HG03565 (cell line): Measurements from ENCODE around the gene CAMKK1.
"Not testable (repeated sequence)": the region's sequence is repeated elsewhere in the genome, so short reads cannot be mapped to it uniquely, and the experiment has no call there.

Experiments used
- ATAC-seq: cut with Tn5 transposase; IDR thresholded peaks from one replicate; pipeline ENCODE4 v1.9.1; 2021; ENCODE audit warnings: mild to moderate bottlenecking, moderate library complexity; ENCODE audit not compliant: unreplicated experiment

The CAMKK1 gene

DNA sequence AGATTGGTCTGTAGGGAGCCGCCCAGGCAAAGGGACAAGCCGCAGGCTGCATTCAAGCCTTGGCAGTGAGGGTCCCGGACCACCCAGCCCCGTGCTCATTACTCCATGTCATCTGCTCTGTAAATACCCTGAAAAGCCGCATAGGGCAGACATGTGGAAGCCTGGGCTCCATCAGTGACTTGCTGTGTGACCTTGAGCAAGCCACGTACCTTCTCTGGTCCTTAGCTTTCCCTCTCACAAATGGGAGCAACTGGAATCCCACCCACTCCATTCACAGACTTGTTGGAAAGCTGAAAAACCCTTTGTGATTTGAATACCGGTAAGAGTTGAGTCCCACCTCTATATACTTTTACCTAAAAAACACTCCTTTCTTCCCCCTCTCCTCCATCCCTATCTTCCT is 11.9 kb downstream of the CAMKK1 start:
- no peak for ATAC-seq

GRCh38 chr17:3879591-3880417 is 13.0 kb downstream of the CAMKK1 start:
- no peak for ATAC-seq

- no peak for ATAC-seq
These were observed 13.7 kb downstream of the CAMKK1 start for GRCh38 chr17:3879186-3879585.

GRCh38 chr17:3877220-3877619 is 15.6 kb downstream of the CAMKK1 start:
- ATAC-seq, result no peak

DNA sequence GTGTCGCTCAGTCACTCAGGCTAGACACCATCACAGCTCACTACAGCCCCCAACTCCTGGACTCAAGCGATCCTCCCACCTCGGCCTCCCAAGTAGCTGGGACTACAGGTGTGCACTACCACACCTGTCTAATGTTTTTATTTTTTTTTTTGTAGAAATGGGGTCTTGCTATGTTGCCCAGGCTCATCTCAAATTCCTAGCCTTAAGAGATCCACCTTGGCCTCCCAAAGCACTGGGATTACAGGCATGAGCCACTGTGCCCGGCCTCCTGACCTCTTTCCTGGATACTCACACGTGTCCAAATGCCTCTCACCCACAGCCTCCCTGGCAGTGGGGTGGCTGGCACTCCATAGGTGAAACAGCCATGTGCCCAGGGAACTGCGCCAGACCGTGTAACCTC is 17.5 kb downstream of the CAMKK1 start:
- ATAC-seq, result no peak

DNA sequence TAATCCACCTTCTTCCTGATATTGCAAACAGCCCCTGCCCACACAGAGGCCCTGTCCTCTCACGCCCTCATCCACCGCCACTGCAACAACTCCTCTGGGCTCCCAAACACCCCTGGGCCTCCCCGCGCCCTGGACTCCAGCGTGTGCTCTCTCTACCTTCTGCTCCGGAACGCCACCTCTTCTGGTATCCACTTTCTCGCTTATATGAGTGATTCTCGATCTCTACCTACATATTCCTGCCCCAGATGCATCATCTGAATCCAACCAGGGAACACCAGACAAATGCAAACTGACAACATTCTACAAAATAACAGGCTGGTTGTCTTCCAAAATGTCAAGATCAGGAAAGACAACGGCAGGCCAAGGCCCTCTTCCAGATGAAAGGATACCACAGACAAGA is 19.0 kb downstream of the CAMKK1 start:
- ATAC-seq, result no peak

- no peak for ATAC-seq
These were observed 22.0 kb downstream of the CAMKK1 start for GRCh38 chr17:3870871-3871306.

- no peak for ATAC-seq
These were observed 25.2 kb downstream of the CAMKK1 start for GRCh38 chr17:3867606-3868005.

- ATAC-seq, result no peak
These were observed 25.7 kb downstream of the CAMKK1 start for GRCh38 chr17:3867106-3867505.

DNA sequence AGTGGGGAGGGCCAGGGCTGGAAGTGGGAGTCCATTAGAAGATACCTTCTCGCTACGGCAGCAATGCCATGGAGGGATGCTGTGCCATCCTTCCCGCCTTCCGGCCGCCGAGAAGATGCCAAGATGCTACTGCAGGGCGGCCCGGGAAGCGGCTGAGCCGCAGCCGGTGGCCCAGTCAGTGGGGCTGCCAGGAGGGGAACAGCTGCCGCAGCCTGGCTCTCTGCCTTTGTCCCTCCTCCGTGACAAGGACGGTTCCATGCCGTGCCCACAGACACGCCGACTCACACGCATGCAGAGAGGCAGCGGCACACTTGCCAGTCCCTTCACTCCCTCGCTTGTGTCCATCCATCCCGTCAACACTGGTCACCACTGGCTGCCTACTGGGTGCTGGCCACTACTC is 26.6 kb downstream of the CAMKK1 start:
- ATAC-seq, result no peak

GRCh38 chr17:3865176-3865575 is 27.7 kb downstream of the CAMKK1 start:
- ATAC-seq, result no peak

DNA sequence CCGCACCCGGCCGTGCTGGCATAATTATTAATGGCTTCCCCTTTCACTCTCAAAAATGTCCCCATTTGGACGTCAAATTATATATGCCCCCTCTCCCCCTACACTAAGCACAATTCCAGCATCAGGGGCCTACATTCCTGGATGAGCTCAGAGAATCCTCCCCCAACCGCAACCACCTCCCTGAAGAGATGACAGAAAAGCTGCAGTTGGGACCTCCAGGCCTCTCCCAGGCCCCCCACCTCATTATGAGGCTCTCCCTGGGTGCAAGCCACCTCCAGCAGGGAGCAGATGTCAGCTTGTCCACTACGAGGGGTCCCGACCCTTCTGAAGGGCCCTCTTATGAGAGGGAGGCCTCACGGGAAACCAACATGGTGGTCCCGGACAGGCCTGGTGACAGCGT is 28.3 kb downstream of the CAMKK1 start:
- no peak for ATAC-seq

- ATAC-seq, result no peak
These were observed 30.8 kb downstream of the CAMKK1 start for GRCh38 chr17:3861761-3862681.

DNA sequence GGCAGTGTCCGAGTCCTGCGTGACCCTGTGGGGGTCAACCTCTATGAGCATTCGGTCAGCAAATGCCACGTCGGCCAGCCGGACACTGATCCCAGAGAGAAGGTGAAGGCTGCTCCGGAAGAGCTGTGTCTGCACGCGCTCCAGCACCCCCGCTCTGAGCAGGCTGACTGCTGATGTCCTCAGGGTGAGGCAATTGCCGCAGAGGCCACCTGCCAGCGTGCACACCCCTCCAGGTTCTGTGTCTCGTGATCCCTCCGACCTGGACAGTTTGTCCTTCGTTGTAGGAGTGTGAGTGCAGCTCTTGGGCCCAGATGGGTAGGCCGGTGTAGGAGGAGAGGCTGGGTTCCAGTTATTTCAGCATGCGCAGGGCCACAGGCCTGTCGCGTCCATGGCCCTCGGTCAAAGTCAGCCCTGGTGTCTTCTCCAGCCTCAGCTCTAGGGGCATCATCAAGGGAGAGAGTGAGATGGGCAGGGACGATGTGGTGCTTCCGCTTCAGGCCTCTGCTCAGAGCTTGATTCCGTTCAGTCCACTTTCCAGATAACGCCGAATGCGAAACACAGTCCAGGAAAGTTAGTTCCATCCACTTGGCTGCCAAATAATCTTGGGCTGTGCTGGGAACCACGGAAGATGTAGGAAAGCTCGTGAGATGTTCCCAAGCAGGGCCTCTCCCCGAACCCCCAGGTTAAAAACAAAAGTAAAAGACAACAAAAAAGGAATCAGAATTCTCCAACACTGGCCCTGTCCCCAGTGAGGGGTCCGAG is 31.7 kb downstream of the CAMKK1 start:
- no peak for ATAC-seq

- ATAC-seq, result no peak
These were observed 32.9 kb downstream of the CAMKK1 start for GRCh38 chr17:3859940-3860339.

DNA sequence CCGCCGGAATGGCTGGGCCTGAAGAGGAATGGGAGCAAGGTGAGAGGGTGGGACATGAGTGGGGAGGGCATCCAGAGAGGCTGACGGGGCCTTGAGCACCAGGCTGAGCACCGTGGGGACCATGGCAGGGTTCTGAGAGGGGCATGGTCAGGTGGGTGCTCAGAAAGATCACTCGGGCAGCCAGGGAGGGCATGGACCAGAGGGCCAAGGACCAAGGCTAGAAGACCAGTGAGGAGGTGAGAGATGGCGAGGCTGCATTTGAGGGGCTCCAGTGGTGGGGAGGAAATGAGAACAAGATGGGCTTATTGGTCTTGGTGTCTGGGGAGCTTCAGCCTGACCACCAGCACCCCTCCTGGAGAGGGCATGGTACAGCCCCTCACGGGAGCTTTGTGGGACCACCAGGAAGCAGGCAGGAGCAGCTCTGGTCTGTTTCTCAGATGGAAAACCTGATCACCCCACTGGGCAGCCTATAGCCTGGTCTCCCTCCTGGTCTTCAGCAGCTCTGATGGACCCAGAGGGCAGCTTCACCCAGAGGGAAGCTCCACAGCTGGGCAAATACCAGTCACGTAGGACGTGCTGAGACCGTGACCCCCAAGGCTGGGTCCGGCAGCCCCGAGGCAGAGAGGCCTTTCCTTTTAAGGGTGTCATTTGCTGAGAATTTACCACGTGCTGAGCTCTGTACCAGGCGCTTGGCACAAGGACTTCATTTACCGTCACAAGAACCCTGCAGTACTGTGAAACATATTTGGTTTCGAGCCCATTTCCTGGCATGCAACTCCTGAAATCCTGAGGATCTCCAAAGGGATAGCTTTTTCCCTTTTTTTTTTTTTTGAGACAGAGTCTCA is 35.4 kb downstream of the CAMKK1 start:
- ATAC-seq, result no peak

DNA sequence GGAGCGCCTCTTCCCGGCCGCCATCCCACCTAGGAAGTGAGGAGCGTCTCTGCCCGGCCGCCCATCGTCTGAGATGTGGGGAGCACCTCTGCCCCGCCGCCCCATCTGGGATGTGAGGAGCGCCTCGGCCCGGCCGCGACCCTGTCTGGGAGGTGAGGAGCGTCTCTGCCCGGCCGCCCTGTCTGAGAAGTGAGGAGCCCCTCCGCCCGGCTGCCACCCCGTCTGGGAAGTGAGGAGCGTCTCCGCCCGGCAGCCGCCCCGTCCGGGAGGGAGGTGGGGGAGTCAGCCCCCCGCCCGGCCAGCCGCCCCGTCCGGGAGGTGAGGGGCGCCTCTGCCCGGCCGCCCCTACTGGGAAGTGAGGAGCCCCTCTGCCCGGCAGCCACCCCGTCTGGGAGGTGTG is 38.6 kb downstream of the CAMKK1 start:
- ATAC-seq, result not testable (repeated sequence)

- ATAC-seq, result no peak
These were observed 40.3 kb downstream of the CAMKK1 start for GRCh38 chr17:3852561-3852960.

DNA sequence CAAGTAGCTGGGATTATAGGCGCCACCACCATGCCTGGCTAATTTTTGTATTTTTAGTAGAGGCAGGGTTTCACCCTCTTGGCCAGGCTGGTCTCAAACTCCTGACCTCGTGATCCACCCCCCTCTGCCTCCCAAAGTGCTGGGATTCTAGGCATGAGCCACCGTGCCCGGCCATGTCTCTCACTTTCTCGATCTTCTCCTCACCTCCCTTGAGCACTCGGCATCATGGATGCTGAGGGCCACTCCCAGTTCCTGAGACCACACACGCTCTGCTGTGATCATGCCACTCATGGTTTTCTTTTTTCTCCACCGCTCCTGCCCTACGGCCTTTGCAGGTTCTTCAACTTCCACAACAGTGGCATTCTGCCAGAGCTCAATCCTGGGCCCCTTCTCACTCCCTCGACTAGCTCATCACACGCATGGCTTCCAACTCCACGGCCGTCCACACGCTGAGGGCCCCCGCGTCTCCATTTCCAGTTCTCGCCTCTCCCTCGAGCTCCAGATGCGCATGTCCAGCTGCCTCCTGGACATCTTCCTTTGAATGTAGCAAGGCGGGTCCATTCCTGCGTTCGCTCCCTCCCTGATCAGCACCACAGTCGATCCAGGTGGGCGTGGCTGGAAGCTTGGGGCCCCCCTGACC is 41.3 kb downstream of the CAMKK1 start:
- no peak for ATAC-seq
